ENCODE results near the gene C6orf120.

C6orf120 gene

DNA sequence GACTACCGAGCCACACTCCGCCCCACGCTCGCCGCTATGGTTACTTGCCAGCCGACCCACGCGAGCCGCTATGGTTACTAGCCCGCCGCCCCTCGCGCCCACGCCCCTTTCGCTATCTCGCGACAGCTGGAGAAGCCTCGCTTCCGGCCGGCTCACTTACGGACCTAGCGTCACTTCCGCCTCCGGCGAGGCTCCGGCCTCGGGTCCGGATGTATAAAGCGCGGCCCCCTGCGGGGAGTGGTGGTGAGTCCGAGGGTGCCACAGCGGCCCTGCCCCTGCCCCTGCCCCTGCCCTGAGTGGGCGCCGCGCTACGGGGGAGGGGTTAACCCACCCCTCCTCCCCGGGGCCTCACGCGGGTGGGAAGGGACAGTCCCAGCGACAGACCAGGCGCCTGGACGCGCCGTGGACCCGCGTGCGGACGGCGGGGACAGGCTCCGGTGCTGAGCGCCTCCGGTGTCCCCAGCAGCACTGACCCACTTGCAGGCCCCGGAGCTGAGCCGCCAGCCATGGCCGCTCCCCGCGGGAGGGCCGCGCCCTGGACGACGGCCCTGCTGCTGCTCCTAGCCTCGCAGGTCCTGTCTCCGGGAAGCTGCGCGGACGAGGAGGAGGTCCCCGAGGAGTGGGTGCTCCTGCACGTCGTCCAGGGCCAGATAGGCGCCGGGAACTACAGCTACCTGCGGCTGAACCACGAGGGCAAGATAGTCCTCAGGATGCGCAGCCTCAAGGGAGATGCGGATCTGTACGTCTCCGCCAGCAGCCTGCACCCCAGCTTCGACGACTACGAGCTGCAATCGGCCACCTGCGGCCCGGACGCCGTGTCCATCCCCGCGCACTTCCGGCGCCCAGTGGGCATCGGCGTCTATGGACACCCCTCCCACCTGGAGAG lies at the start of gene C6orf120, which contains the start of gene WDR27:
Gene C6orf120 (plus strand): TSS at position 173 of the 886 bp plus-strand sequence. CDS start 334 bp downstream, at position 507.
Gene WDR27 (minus strand): TSS at position 76 of the 886 bp plus-strand sequence. CDS start 13,024 bp downstream, outside the sequence.
- DNase-seq: peak; percentile 97

DNA sequence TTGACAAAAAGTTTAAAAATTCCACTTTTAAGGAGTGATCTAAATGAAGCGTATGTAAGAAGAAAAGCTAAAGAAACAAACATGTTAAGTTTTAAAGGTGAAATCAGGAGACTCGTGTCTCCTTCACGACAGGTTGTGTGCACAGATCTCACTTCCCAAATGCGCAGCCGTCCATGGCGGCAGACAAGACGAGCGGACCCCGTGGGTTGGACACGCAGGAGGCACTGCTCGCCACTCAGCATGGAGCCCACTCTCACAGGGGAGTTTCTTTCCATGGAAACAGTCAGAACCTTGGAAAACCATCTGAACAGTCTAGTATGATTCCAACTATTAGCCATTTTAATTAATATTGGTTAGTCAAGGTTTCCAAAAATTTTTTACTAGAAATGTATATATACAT lies 49.0 kb upstream of the C6orf120 start:
- no peak for DNase-seq

DNA sequence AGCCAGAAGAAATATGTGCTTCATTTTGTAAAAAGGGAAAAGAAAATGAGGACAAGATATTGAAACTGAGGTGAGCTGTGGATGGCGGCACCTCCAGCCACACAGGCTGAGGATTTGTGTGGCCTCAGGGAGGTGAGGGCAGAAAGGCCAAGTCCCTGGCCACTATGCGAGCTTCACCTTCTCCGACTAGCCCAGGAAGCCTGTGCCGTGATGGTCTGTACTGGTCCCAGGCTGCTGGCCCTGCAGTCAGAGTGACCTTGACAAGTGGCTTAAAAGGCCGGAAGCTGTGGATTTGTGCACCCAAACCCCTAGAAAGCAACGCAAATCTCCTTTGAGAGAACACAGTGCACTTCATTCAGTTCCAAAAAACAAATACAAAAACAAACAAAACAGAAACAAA lies 48.2 kb upstream of the C6orf120 start:
- DNase-seq: no peak

DNA sequence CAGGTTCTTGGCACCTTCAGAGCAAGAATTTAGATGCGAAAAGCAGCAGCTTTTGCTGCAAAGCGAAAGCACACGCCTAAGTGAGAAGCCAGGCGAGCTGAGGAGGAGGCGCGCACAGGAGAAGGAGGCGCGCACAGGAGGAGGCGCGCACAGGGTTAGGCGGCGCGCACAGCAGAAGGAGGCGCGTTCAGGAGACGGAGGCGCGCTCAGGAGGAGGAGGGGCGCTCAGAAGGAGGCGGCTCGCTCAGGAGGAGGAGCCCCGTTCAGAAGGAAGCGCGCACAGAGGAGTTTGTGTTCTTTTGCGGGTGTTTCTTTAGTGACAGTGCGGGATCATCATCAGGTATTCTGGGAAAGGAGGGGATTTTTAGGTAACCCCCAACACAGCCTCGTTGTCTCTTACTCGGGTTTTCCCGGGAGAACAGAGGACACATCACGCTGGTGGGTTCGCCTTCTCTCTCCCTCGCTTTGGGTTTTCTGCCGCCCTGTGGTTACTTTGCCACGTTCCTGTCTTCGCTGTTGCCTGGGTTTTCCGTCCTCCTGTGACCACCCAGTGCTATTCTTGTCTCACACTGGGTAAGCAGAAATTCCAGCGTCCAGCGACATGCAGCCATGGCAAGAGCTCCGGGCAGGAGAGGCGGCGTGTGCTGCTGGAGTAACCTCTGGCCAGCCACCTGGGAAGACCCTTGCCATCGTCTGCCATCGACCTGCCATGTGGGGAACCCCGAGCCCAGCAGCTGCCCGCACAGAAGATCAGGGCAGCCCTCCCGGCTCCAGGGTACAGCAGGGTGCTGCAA lies 47.1 kb upstream of the C6orf120 start:
- DNase-seq: no peak

DNA sequence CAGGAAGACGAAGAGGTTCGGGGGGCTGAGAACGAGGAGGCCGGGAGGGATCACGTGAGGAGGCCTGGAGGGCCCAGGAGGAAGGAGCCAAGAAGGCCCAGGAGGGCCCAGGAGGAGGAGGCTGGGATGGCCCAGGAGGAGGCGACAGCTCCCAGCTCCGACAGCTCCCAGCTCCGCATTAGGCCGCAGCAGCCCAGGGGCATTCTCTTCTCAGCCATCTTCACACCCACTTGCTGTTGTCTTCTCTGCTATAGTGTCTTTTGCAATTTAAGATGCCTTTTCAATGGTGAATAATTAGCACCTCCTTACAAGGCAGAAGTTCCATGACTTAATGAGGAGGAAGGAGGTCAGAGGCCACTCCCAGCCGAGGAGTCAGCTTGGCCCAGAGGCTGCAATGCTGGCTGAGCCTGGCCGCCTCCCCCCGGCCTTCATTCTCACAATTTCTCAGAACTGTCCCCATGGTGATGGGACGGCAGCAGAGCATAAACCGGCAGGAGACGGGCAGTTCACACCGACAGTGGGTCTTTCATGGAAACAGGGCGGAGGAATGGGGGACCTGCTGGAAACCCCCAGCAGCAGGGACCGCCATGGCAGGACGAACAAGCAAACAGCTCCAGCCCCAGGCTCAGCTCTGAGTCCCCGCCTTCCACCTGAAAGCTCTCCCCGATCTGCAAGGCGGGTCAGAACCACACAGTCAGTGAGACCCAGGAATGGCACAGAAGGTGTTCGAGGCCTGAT lies 45.2 kb upstream of the C6orf120 start:
- no peak for DNase-seq

DNA sequence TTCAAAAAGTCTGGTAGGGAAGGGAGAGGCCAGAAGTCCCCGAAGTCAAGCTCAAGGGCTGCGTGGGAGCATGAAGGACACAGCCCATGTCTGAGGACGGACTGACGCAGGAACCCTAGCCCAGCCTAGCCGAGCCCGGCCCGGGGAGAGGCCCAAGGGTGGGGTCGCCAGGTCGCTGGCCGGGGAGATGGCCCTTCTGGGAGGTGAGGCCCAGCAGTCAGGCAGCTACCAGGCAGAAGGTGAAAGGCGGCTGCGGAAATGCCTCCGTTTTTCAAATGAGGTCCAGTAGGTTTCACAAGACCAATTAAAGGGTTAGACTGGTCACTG lies 44.7 kb upstream of the C6orf120 start:
- DNase-seq: no peak

DNA sequence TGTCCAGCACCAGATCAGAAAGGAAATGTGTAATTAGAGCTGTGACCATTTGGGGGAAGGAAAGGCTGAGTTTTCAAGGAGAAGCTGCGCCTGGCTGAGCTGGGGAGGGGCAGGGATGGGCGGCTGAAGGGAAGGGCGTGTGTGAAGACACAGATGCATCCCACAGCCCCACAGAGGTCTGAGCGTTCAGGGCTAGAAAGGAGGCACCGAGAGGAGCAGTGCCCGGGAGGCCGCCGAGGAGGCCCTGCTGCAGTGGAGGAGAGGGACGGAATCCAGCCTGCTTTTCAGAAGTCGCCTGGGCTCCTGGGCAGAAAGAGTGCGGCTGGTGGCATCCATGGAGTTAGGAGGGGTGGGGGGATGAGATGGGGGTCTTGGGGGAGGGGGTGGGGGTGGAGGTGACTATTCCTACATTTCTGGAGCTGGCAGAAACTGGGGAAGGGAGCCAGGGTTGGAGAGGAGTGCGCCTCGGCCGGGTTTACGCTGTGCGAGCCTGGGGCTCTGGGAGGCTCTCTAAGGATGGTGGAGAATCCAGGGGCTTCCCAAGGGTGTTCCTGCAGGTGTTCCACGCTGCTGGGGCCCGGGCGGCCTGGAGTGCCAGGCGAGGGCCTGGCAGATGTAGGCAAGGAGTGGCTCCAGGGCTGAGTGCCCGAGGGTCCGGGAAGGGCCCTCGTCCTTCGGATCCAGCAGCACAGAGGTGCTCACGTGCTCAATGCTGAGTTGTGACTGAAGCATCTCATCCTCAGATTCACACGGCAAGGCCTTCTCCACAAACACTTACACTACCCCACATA lies 41.9 kb upstream of the C6orf120 start:
- DNase-seq: no peak

DNA sequence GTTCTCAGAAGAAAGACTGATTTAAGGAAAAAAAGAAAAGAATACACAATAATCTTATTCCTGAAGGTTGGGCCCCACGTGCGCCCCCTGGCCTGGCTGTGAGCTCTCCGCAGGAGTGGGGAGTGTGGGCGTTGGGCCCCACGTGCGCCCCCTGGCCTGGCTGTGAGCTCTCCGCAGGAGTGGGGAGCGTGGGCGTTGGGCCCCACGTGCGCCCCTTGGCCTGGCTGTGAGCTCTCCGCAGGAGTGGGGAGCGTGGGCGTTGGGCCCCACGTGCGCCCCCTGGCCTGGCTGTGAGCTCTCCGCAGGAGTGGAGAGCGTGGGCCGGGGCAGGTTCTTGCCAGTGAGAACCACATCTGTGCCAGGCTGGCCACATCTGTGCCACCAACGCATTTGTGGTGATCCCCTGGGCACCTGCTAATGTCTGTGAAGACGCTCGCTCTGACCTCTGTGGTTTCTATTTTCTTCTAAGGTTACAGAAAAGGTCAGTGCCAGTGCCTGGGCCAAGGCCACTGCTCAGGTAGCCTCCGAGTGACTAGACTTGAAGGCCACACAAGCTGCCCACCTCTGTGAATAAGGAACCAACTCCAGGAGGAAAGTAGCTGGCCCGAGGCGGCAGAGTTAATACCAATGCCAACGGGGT lies 41.1 kb upstream of the C6orf120 start:
- no peak for DNase-seq

DNA sequence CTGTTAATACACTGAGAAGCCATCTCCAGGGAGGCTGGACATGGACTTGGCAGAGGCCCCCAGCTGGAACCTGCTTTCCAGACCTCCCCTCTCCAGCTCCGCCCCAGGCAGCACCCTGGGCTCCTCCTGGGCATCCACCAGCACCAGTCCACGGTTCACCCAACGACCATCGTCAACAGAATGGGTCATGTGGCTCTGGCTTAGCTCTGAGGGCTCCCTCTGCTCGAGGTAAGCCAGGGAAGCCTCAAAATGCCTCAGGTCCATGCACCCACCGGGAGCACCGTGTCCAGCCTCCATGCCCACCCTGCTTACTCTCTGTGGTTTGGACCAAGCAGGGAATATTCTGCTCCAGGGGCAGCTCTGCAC lies 40.6 kb upstream of the C6orf120 start:
- no peak for DNase-seq

DNA sequence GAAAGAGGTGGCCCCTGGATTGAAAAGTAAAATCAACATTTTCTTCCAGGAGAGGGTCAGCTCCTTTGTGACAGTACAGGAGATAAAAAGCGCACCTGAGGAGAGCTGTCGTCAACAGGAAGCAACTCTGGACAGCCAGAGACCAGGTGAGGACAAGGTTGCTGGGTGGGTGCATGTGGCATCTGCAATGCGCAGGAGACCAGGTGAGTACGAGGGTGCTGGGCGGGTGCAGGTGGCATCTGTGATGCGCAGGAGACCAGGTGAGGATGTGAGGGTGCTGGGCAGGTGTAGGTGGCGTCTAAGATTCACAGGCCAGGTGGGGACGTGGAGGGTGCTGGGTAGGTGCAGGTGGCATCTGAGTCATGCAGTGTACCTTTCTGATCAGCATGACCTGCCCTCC lies 38.5 kb upstream of the C6orf120 start:
- peak; percentile 64 for DNase-seq

DNA sequence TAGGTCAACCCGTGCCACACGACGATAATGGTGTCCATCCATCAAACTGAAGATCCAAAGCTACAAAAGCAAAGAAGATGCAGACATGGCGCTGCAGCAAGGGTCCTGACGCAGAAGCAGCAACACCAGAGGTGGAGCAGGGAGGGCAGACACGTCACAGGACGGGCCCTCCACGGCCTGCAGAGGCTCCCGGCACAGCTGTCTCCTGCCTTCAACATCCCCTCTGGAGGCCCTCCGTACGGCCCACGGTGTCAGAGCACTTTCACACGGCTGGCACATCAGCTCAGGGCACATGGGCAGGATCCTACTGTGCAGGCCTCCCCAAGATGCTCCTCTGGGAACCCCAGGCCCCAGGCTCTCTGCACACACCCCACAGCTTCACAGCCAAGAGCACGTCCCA lies 37.7 kb upstream of the C6orf120 start:
- DNase-seq: no peak

DNA sequence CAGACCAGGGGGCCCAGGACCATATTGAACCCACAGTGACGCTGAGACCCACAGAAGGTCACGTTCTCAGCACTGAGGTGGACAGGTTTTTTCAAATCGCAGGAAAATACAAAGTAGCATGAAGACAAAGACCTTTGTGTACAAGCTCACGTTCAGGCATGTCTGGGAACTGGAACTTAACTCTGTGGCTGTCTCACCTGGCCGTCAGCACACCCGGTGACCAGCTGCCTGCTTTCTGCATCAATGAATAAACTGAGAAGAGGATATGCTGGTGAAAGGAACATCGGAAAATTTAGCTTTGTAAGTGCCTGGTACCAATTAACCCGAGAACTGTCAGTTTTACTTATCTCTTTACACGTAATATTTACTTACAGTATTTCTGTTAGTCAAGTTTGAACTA lies 36.6 kb upstream of the C6orf120 start:
- no peak for DNase-seq

DNA sequence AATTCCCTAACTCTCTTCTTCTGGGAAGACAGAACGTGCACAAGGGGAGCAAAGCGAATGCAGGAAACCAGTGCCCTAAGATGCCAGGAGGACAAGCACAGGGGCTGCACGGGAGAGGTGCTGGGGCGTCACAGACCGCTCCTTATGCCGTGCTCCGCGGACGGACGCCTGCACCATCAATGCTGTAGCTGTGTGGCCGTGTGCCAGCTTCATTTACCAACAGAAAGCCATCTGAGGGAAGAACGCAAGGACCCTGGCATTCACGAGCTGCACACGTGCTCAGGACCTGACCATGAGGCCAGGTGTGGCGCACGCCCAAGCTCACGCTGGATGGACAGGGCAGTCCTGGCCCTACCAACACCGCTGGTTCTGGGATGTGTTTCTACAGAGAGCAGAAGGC lies 35.5 kb upstream of the C6orf120 start:
- DNase-seq: no peak

DNA sequence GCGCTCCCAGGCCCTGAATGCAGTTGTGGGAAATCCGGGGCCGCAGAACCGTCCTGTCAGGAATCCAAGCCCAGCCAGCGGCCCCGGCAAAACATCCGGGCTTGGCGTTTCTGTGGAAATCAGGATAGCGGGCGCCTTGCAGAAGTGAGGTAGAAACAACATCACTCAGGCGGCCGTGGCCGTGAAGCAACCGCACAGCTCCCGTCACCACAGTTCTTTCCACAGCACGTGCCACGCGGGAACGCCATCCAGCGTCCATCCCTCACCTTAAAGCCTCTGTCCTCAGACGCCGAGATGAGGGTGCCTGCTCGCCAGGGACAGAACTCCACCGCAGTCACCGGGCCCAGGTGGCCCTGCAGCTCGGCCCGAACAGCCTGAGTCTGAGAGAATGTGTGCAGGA lies 34.2 kb upstream of the C6orf120 start:
- DNase-seq: no peak

DNA sequence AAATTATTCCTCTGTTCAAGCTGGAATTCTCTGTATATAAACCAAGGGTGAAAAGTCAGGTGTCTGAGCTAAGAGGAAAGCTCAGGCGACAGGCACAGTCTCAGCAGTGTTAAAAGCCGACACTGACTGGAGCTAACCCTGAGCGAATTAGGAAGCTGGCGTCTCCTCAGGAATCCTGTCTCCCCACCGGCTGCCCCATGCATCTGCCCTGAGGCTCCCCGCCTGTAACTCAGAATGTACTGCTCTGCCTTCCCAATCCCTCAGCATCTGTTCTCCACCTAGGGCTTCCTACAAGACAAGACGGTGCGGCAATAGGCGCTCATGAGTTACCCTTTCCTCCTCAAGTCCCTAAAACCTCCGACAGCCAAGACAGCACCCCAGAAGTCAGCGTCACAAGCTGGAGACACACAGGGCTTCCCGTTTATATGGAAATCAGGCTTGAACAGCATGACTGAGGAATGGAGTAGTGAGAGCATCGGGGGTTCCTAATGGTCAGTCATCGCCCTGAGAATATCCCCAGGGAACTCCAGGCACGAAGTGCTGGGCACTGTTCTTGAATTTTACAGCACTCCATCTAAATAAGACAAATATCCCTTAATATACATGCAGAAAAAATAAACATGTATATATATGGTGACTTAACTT lies 33.6 kb upstream of the C6orf120 start:
- no peak for DNase-seq

DNA sequence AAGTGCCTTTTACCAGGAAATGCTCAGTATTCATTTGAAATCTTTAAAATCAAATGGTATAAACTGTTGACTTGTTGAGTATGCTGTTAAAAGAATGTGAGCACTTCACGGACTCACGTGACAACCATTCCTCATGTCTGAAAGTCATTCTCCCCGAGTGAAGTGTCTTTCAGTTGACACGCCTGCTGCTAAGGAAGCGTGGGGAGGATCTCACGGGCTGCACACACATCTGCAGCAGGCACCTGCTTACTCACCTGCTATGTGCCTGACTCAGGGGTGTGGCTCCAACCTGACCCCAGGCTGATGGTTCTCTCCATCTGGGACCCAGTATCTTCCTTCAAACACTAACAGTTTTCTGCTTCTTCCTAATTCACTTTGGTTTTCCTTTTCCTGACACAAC lies 32.8 kb upstream of the C6orf120 start:
- no peak for DNase-seq

DNA sequence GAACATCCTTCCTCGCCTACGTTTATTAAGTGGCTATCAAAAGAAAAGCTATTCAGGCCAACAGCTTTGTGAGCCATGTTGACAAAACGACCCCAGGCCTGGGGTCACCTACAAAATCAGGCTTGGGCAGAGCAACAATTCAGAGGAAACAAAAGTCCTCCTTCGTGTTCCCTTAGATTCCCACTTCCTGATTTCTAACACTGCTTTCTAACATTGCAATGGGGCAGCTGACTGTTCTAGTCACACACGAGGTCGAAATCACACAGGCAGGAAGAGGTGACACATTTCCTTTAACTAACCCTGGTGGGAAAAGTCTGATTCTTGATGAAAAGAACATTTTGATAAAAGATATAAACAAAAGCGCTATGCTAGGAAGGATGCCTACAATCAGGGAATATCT lies 32.0 kb upstream of the C6orf120 start:
- no peak for DNase-seq

DNA sequence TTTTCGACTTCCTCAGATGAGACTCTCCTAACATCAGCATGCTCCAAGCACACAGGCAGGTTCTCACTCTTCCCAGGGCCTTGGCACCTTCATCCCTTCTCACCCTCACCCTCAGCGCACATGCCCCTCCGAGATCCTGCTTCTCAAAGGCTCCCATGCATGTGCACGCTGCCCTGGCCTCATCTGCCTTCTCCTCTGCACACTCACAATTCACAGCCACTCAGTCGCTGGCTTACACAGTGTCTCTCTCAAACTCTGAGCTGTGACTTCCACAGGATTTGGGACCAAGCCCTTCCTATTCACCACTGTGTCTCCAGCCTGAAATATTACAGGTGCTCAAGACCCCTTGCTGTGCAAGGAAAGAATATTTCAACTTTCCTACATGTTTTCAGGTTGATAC lies 30.4 kb upstream of the C6orf120 start:
- no peak for DNase-seq

DNA sequence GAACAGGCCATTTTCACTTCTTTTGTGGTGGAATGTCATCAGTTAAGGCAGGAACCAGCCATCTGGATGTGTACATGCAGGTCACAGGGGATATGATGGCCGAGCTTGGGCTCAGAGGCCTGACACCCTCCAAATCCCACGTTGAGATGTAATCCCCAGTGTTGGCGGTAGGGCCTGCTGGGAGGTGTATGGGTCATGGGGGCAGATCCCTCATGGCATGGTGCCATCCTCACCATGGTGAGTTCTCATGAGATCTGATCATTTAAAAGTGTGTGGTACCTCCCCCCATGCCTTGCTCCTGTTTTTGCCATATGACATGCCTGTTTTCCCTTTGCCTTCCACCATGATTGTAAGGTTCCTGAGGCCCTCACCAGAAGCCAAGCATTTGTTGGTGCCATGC lies 26.9 kb upstream of the C6orf120 start:
- no peak for DNase-seq

DNA sequence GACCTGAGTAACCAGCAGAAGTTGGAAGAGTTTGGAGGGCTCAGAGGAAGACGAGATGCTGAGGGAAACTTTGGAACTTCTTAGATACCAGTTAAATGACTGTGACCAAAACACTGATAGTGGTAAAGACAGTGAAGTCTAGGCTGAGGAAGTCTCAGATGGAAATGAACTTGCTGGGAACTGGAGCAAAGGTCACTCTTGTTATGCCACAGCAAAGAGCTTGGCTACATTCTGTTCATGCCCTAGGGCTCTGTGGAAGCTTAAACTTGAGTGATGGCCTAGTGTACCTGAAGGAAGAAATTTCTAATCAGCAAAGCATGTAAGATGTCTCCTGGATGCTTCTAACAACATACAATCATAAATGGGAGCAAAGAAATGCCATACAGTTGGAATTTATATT lies 24.8 kb upstream of the C6orf120 start:
- no peak for DNase-seq

DNA sequence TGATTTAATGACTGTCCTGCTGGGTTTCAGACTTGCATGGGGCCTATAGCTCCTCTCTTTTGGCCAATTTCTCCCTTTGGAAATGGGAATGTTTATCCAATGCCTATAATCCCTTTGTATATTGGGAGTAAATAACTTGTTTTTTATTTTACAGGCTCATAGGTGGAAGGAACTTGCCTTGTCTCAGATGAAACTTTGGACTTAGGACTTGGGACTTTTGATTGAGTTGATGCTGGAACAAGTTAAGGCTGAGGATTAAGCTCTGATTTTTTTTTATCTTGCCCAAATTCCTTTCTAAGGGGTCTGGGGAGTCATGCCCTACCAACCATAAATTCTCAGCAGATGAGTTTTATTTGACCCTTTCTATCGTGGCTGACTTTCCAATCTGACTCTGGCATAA lies 23.6 kb upstream of the C6orf120 start:
- DNase-seq: no peak

DNA sequence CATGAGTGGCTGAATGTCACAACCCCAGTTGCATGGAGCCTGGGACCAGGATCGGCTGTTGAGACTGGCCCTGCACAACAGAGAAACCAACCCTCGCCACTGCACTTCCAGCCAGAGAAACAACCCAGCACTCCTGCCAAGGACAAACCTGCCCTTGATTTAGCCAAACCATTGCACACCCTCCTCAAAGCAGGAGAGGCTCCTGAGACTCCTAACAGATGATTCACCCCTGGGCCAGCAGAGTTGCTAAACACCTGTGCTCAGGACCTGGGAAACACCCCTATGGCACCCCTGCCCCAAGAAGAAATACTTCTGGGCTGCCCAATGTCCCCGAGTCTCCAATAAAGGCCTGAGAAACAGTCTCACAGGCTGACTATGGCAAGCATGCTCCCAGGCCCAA lies 17.9 kb upstream of the C6orf120 start:
- DNase-seq: no peak

All from NCI-H2029 (cell line).